H1 (cell line): ENCODE measurements around the gene ROGDI. TPM values are rescaled to one million over a fixed set of nuclear protein-coding genes. Genes with fewer than 3 reads are reported as not detected.

Source experiments
- BRCA1 ChIP-seq: IDR thresholded peaks from 2 replicates; pipeline ENCODE4 v1.6.1; 2012; ENCODE audit warnings: low read depth, low read length, improper control_type of control experiment
- HDAC2 ChIP-seq, 2 experiments: fragments of 300-600 bp in 1 of 2; sonication (generic) in 1 of 2; IDR thresholded peaks; 2 replicates each; pipeline ENCODE4 v1.6.1; 2011 to 2012; ENCODE audit warnings: low read depth in 2 of 2, low read length in 2 of 2, mild to moderate bottlenecking in 2 of 2, moderate library complexity in 2 of 2, borderline replicate concordance in 1 of 2, inconsistent platforms in 1 of 2
- NRF1 ChIP-seq: IDR thresholded peaks from 2 replicates; pipeline ENCODE4 v1.6.1; 2011; ENCODE audit warnings: mild to moderate bottlenecking, low read depth, low read length, improper control_type of control experiment
- RBBP5 ChIP-seq: IDR thresholded peaks from 2 replicates; pipeline ENCODE4 v1.7.1; 2012; ENCODE audit warnings: low read depth, mild to moderate bottlenecking, inconsistent platforms, low read length, moderate library complexity, borderline replicate concordance
- polyA plus RNA-seq, 7 experiments: library from polyadenylated mRNA; depleted of rRNA in 3 of 7; stranded (reverse) in 5 of 7; unstranded in 2 of 7; fragments of >200 nt in 5 of 7; fragments of 200-250 nt in 2 of 7; gene quantifications; 1 replicate in 5 of 7; 2 replicates in 1 of 7; 4 replicates in 1 of 7; pipeline versions ENCODE4 v1.2.1 to v1.2.3, GENCODE V29; 2011 to 2013; ENCODE audit warnings: missing spikeins in 2 of 7, mixed read lengths in 2 of 7
- total RNA-seq: library from RNA; stranded (reverse); fragmentation: NEBNext Ultra II Directional; extraction: Animal tissue kit (Norgen Biotek cat#: 25700); gene quantifications from 2 replicates; pipeline ENCODE4 v1.2.1, GENCODE V29; 2021
- TF ChIP-seq, protein P1 (sequence below), 3 experiments: IDR thresholded peaks; 1 replicate in 2 of 3; 2 replicates in 1 of 3; pipeline versions ENCODE4 v1.5.1 to v1.6.1; 2011; ENCODE audit warnings: low read length in 3 of 3, mild to moderate bottlenecking in 3 of 3, inconsistent platforms in 2 of 3, low read depth in 1 of 3, moderate library complexity in 1 of 3; ENCODE audit not compliant: insufficient read depth in 1 of 3; ENCODE audit errors: control extremely low read depth in 1 of 3

Gene ROGDI
- total and polyA plus RNA-seq, 2 of the 8 experiments (the other 6 are each of a cell fraction or from before 2014, with no cell fraction given) = 27.4 to 68.4 TPM

- TF ChIP-seq, protein P1, sequence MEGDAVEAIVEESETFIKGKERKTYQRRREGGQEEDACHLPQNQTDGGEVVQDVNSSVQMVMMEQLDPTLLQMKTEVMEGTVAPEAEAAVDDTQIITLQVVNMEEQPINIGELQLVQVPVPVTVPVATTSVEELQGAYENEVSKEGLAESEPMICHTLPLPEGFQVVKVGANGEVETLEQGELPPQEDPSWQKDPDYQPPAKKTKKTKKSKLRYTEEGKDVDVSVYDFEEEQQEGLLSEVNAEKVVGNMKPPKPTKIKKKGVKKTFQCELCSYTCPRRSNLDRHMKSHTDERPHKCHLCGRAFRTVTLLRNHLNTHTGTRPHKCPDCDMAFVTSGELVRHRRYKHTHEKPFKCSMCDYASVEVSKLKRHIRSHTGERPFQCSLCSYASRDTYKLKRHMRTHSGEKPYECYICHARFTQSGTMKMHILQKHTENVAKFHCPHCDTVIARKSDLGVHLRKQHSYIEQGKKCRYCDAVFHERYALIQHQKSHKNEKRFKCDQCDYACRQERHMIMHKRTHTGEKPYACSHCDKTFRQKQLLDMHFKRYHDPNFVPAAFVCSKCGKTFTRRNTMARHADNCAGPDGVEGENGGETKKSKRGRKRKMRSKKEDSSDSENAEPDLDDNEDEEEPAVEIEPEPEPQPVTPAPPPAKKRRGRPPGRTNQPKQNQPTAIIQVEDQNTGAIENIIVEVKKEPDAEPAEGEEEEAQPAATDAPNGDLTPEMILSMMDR (IDR thresholded peaks at IDR 0.05; ENCODE audit: control extremely low read depth in 1 of 3, insufficient read depth in 1 of 3, low read depth in 1 of 3, low read length in 3 of 3) = no peak
- TF ChIP-seq HDAC2 (IDR thresholded peaks at IDR 0.05; ENCODE audit: borderline replicate concordance in 1 of 2, low read depth in 2 of 2, low read length in 2 of 2) = no peak
- no peak for TF ChIP-seq NRF1
- TF ChIP-seq BRCA1 = no peak
- no peak for TF ChIP-seq RBBP5
Measured at GRCh38 chr16:4801051-4801961, 1.1 kb downstream of the ROGDI start (continued).
